Erythroblast (primary cell): ENCODE results near the gene ZNF784.
"Not testable (repeated sequence)": the region's sequence is repeated elsewhere in the genome, so short reads cannot be mapped to it uniquely, and the experiment has no call there.

Source experiments
- DNase-seq, 2 experiments: peaks; one replicate each; lab custom pipeline; 2025; lab: John Stamatoyannopoulos, UW
- GATA1 ChIP-seq: IDR thresholded peaks from 2 replicates; pipeline ENCODE4 v1.6.1; 2011; ENCODE audit warnings: low read depth, mild to moderate bottlenecking, control low read depth, low read length, moderate library complexity
- POLR2A ChIP-seq: IDR thresholded peaks from 2 replicates; pipeline ENCODE4 v1.6.1; 2011; ENCODE audit warnings: mild to moderate bottlenecking, low read length

Gene ZNF784

GRCh38 chr19:55593096-55593772, 31.1 kb downstream of the ZNF784 start:
- TF ChIP-seq GATA1 = no peak
- TF ChIP-seq POLR2A = no peak
- DNase-seq = no peak

- no peak for DNase-seq
These were observed 31.8 kb downstream of the ZNF784 start for GRCh38 chr19:55592391-55593090.

DNA sequence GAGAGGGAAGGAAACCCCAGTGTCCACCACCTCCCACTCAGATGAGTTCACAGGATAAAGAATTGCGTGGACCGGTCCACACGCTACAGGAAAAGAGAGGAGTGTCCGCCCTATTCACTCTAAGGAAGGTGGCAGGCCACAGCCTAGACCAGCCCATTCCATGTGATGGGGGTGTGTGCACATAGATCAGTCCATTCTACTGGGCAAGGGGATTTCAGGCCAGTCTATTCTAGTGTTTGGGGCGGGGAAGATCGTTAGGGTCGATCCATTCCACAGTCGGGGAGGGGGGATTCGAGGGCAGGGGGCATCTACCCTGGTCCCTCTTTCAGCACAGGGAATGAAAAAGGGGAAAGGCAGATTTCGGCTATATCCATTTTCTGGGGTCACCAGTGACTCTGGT, 32.8 kb downstream of the ZNF784 start:
- peak in 1 of 2 experiments; percentile 42 for DNase-seq
- TF ChIP-seq POLR2A = no peak
- no peak for TF ChIP-seq GATA1

More at GRCh38 chr19:55592391-55593090, 31.8 kb downstream of the ZNF784 start:
- TF ChIP-seq GATA1 = no peak
- TF ChIP-seq POLR2A = no peak

DNA sequence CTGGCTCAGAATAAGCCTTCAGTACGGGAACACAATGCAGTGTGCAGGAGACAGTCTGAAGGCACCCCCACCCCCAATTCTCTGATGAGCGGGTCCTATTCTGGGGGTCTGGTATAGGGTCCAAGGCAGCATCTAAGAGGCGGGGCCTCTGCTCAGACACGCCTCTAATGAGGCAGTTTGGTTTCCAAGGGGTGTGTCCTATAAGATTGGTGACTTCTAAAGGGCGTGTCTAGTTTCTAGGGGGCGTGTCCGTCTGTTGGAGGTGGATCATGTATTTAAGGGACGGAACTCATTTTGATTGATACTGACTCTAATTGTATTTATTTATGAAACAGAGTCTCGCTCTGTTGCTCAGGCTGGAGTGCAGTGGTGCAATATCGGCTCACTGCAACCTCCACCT, 33.7 kb downstream of the ZNF784 start:
- no peak for TF ChIP-seq GATA1
- no peak for TF ChIP-seq POLR2A
- DNase-seq = peak; percentile 68 to 71

- TF ChIP-seq POLR2A (no peak), GATA1 (no peak)
- no peak for DNase-seq
These were observed 34.3 kb downstream of the ZNF784 start for GRCh38 chr19:55590109-55590508.

DNA sequence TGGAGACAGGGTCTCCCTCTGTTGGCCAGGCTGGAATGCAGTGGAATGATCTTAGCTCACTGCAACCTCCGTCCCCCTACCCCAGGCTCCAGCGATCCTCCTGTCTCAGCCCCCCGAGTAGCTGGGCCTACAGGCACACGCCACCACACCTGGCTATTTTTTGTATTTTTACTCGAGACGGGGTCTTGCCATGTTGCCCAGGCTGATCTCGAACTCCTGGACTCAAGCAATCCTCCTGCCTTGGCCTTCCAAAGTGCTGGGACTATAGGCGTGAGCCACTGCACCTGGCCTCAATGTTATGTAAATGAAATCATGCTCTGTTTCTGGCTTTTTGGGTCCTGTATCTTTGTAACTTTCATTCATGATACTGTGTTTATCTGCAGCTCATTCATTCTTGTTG, 35.6 kb downstream of the ZNF784 start:
- TF ChIP-seq POLR2A = no peak
- TF ChIP-seq GATA1 = no peak
- DNase-seq = no peak

DNA sequence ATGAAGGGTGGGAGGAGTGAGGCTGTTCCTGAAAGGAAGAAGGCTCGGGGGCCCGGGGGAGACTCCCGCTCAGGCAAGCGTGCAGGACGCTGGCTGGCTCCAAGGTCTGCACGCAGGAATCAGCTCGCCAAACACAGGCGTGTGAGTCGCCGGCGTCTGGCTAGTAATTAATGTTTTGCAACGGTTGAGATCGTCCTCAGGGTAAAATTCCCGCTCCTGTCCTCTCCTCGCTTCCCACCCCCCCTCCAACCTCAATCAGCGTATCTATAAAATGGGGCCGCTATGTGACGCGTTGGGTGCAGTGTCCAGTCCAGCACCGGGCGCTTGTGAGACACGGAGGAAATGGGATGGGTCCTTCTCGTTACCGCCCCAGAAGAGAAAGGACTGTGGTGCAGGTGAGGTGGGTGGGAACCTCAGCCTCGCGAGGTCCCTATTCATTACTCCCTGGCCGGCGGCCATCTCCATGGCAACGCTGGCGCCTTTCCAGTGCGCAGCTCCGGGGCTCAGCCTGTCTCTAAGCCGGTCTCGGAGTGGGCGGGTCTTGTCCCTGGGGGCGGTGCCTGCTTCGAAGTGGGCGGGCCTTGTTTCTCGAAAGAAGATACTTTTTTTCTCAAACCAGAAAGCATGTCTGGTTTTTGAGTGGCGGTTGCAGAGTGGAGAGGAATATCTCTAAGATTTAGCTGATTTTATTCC, 37.2 kb downstream of the ZNF784 start:
- TF ChIP-seq GATA1 = no peak
- no peak for TF ChIP-seq POLR2A

DNA sequence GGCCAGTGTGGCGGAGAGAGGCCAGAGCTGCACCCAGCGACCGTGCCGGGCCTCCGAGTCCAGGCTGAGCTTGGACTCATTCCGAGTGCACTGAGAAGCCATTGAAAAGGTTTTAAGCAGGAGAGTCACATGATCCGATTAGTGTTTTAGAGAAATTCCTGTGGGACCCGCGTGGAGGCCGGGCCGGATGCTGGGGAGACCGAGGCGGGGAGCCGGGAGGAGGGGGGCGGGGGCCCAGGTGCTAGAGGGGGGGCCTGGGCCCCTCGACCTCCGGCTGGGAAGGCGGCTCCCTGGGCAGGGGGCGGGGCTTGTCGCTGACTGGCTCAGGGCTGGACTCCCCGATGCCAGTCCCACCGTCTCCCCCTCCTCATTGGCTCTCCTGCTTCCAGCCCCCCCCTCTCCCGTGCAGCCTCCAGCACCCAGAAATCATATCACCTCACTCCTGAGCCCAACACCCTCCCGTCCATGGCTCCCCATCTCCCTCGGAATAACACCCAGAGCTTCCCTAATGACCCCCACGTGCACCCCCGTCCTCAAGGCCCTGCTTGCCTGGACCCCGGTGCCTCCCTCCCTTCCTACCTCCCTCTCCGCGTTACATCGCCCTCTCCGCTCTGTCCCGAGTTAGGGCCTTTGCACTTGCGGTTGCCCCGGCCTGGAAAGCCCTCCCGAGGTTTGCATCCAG, 38.6 kb downstream of the ZNF784 start:
- TF ChIP-seq GATA1 = no peak
- TF ChIP-seq POLR2A = no peak
- DNase-seq = no peak

More for the DNA sequence above, 37.2 kb downstream of the ZNF784 start:
- DNase-seq = peak; percentile 93 to 96

DNA sequence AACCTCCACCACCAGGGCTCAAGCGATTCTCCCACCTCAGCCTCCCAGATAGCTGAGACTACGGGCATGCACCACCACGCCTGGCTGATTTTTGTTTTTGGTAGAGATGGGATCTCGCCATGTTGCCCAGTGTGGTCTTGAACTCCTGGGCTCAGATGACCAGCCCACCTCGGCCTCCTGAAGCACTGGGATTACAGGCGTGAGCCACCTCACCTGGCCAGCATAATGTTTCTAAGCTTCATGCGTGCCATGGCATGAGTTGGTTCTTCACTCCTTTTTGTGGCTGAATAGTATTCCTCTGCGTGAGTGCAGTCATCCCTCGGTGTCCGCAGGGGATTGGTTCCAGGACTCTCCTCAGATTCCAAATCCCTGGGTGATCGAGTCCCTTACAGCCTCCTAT, 39.5 kb downstream of the ZNF784 start:
- no peak for DNase-seq
- TF ChIP-seq POLR2A = no peak
- no peak for TF ChIP-seq GATA1

GRCh38 chr19:55583897-55584296, 40.5 kb downstream of the ZNF784 start:
- DNase-seq = not testable (repeated sequence)

DNA sequence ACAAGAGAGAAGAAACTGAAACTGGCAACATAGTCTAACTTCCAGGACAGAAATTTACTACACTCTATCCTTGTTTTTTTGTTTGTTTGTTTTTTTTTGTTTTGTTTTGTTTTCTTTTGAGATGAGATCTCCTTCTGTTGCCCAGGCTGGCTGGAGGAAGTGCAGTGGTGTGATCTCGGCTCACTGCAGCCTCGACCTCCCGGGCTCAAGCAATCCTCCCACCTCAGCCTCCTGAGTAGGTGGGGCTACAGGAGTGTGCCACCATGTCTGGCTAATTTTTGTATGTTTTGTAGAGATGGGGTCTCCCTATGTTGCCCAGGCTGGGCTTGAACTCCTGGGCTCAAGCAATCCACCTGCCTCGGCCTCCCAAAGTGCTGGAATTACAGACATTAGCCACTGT, 42.1 kb downstream of the ZNF784 start:
- DNase-seq = not testable (repeated sequence)

GRCh38 chr19:55581823-55582223, 42.5 kb downstream of the ZNF784 start:
- DNase-seq = no peak
- TF ChIP-seq GATA1 (no peak), POLR2A (no peak)

GRCh38 chr19:55581145-55581822, 43.1 kb downstream of the ZNF784 start:
- TF ChIP-seq GATA1 (no peak), POLR2A (no peak)
- DNase-seq = peak; percentile 46 to 50

GRCh38 chr19:55580628-55581144, 43.7 kb downstream of the ZNF784 start, which contains the start of gene ZNF579:
TSS of gene ZNF579 (minus strand) at chr19:55580848. CDS start at chr19:55579639, 1,209 bp downstream.
- DNase-seq = peak; percentile 79 to 86

More at GRCh38 chr19:55580628-55581144, 43.7 kb downstream of the ZNF784 start, which contains the start of gene ZNF579:
- TF ChIP-seq POLR2A (no peak), GATA1 (no peak)
